ENCODE measurements around the gene CNOT1.

- TF ChIP-seq CTCF (IDR thresholded peaks at IDR 0.05; ENCODE audit: low read depth, low read length) (no peak), POLR2A (IDR thresholded peaks at IDR 0.05; ENCODE audit: extremely low read depth, insufficient read length) (no peak), MAX (IDR thresholded peaks at IDR 0.05; ENCODE audit: low read depth, low read length) (no peak)
Measured at GRCh38 chr16:58582971-58583765, 46.5 kb downstream of the CNOT1 start.

Data from NB4 (cell line).